MM.1S (cell line): ENCODE results near the gene ARHGAP8.

Experiments
- DNase-seq: peaks from one replicate; pipeline ENCODE4 v3.0.0-alpha.2; 2015
- H2AFZ ChIP-seq: fragments of 300-600 bp; sonication (generic); 2 replicates; pipeline ENCODE4 v1.6.0; 2016; ENCODE audit warnings: antibody characterized with exemption, low read length
- H3F3A ChIP-seq: fragments of 300-600 bp; sonication (generic); 2 replicates; pipeline ENCODE4 v1.6.1; 2016; ENCODE audit warnings: mild to moderate bottlenecking, antibody characterized with exemption, low read length, moderate library complexity, mixed read lengths; ENCODE audit not compliant: insufficient read depth
- H3K27ac ChIP-seq: fragments of 300-600 bp; sonication (generic); 2 replicates; pipeline ENCODE4 v1.5.1; 2016; ENCODE audit warnings: mild to moderate bottlenecking, low read length
- H3K27me3 ChIP-seq: fragments of 300-600 bp; sonication (generic); replicated peaks from 2 replicates; pipeline ENCODE4 v1.6.0; 2016; ENCODE audit warnings: low read length; ENCODE audit not compliant: insufficient read depth
- H3K36me3 ChIP-seq: fragments of 300-600 bp; sonication (generic); replicated peaks from 2 replicates; pipeline ENCODE4 v1.6.1; 2016; ENCODE audit warnings: mild to moderate bottlenecking, low read length, mixed read lengths; ENCODE audit not compliant: insufficient read depth
- H3K4me1 ChIP-seq: fragments of 300-600 bp; sonication (generic); 2 replicates; pipeline ENCODE4 v1.6.1; 2016; ENCODE audit warnings: low read length, mixed read lengths
- H3K4me2 ChIP-seq: fragments of 300-600 bp; sonication (generic); 2 replicates; pipeline ENCODE4 v1.6.0; 2016; ENCODE audit warnings: low read depth, low read length
- H3K4me3 ChIP-seq: fragments of 300-600 bp; sonication (generic); 2 replicates; pipeline ENCODE4 v1.5.1; 2016; ENCODE audit warnings: low read length, mixed read lengths
- H3K79me2 ChIP-seq: fragments of 300-600 bp; sonication (generic); 2 replicates; pipeline ENCODE4 v1.6.1; 2016; ENCODE audit warnings: mixed run types, low read length, mixed read lengths
- H3K9ac ChIP-seq: fragments of 300-600 bp; sonication (generic); 2 replicates; pipeline ENCODE4 v1.6.1; 2016; ENCODE audit warnings: low read length, mixed read lengths
- H3K9me2 ChIP-seq: fragments of 300-600 bp; sonication (generic); replicated peaks from 2 replicates; pipeline ENCODE4 v1.6.1; 2016; ENCODE audit warnings: mild to moderate bottlenecking, low read length, mixed read lengths; ENCODE audit not compliant: insufficient read depth
- H3K9me3 ChIP-seq: fragments of 300-600 bp; sonication (generic); replicated peaks from 2 replicates; pipeline ENCODE4 v1.6.1; 2016; ENCODE audit warnings: mild to moderate bottlenecking, low read length, mixed read lengths; ENCODE audit not compliant: insufficient read depth
- H4K20me1 ChIP-seq: fragments of 300-600 bp; sonication (generic); 2 replicates; pipeline ENCODE4 v1.6.1; 2016; ENCODE audit warnings: mild to moderate bottlenecking, low read length, moderate library complexity, mixed read lengths; ENCODE audit not compliant: insufficient read depth
- CTCF ChIP-seq: fragments of 300-600 bp; sonication (generic); IDR thresholded peaks from 2 replicates; pipeline ENCODE4 v1.5.1; 2016; ENCODE audit warnings: antibody characterized with exemption, low read length, mixed read lengths
- EZH2 ChIP-seq: fragments of 300-600 bp; sonication (generic); optimal IDR thresholded peaks from 2 replicates; pipeline ENCODE3; 2017; ENCODE audit warnings: low read depth, mild to moderate bottlenecking, antibody characterized with exemption, low read length, mixed read lengths
- EZH2phosphoT487 ChIP-seq: fragments of 300-600 bp; sonication (generic); IDR thresholded peaks from 2 replicates; pipeline ENCODE4 v1.6.1; 2018; ENCODE audit warnings: antibody characterized with exemption, low read length

Gene ARHGAP8

DNA sequence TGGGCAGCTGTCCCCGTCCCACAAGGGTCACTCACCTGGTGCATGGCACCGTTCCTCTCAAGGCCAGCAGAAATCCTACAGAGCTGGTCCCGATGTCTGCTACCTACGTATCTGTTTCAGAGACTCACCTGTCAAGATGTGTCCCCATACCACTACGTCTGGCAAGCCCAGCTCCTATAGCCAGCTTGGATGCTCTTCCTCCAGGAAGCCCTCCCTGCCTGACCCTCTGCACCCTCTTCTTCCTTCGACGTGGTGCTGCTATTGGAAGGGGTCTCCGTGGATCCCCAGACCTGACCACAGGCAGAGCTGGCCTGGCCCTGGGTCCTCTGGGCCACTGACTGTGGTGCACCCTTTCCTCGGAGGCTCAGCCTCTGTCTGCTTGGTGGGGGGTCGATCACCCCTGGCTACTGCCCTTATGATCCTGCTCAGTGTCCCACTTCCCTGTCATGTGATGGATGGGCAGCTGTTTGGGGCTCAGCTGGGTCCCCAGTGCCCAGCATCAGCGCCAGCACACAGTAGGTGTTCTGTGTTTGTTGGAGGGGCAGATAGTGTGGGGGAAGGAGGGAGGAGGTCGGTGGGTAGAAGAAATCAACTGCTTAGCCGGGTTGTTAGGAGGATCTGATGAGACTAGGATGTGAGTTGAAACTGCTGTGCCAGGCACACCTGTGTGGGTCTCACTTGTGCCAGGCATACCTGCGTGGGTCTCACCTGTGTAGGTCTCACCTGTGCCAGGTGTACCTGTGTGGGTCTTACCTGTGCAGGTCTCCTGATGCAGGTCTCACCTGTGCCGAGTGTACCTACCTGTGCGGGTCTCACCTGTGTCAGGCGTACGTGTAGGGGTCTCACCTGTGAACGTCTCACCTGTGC lies 21.7 kb upstream of the ARHGAP8 start:
- Histone ChIP-seq H3K27me3 (peaks cover 70% of the 10 kb centered on the region), H3K36me3 (no peaks in the 10 kb centered on the region), H3K9me3 (no peaks in the 10 kb centered on the region), H3K79me2 (no peaks in the 10 kb centered on the region), H3K9ac (no peak overlapping the region), H4K20me1 (no peaks in the 10 kb centered on the region), H2AFZ (no peak overlapping the region), H3K9me2 (no peaks in the 10 kb centered on the region), H3K4me1 (no peaks in the 10 kb centered on the region), H3F3A (no peaks in the 10 kb centered on the region), H3K4me3 (no peak overlapping the region), H3K4me2 (no peak overlapping the region), H3K27ac (no peak overlapping the region)
- TF ChIP-seq CTCF (no peak), EZH2 (no peak), EZH2phosphoT487 (no peak)
- DNase-seq: no peak

- no peak for TF ChIP-seq EZH2
- no peak for TF ChIP-seq EZH2phosphoT487
- no peak for TF ChIP-seq CTCF
- DNase-seq: no peak
- H3K4me3 ChIP-seq: no peak overlapping the region
- no peaks in the 10 kb centered on the region for H3K36me3 ChIP-seq
- no peak overlapping the region for H3K27ac ChIP-seq
- no peaks in the 10 kb centered on the region for H4K20me1 ChIP-seq
- no peaks in the 10 kb centered on the region for H3F3A ChIP-seq
- H3K9ac ChIP-seq: no peak overlapping the region
- no peaks in the 10 kb centered on the region for H3K4me1 ChIP-seq
- H3K9me3 ChIP-seq: no peaks in the 10 kb centered on the region
- peaks cover 68% of the 10 kb centered on the region for H3K27me3 ChIP-seq
- no peak overlapping the region for H3K4me2 ChIP-seq
- H3K9me2 ChIP-seq: no peaks in the 10 kb centered on the region
- H2AFZ ChIP-seq: no peak overlapping the region
- no peaks in the 10 kb centered on the region for H3K79me2 ChIP-seq
These were observed 20.9 kb upstream of the ARHGAP8 start for GRCh38 chr22:44731357-44731970.

GRCh38 chr22:44732017-44732561 lies 20.3 kb upstream of the ARHGAP8 start:
- no peaks in the 10 kb centered on the region for H3K4me1 ChIP-seq
- H3K9me3 ChIP-seq: no peaks in the 10 kb centered on the region
- no peak overlapping the region for H3K4me3 ChIP-seq
- no peaks in the 10 kb centered on the region for H3K36me3 ChIP-seq
- peaks cover 68% of the 10 kb centered on the region for H3K27me3 ChIP-seq
- H3K9ac ChIP-seq: no peak overlapping the region
- H2AFZ ChIP-seq: no peak overlapping the region
- no peak overlapping the region for H3K27ac ChIP-seq
- H3K4me2 ChIP-seq: no peak overlapping the region
- no peaks in the 10 kb centered on the region for H3K79me2 ChIP-seq
- no peaks in the 10 kb centered on the region for H3F3A ChIP-seq
- H3K9me2 ChIP-seq: no peaks in the 10 kb centered on the region
- no peaks in the 10 kb centered on the region for H4K20me1 ChIP-seq
- DNase-seq: no peak
- TF ChIP-seq EZH2phosphoT487 (no peak), EZH2 (no peak), CTCF (no peak)
